Measurements from ENCODE around the gene SLITRK1.

Gene SLITRK1

DNA sequence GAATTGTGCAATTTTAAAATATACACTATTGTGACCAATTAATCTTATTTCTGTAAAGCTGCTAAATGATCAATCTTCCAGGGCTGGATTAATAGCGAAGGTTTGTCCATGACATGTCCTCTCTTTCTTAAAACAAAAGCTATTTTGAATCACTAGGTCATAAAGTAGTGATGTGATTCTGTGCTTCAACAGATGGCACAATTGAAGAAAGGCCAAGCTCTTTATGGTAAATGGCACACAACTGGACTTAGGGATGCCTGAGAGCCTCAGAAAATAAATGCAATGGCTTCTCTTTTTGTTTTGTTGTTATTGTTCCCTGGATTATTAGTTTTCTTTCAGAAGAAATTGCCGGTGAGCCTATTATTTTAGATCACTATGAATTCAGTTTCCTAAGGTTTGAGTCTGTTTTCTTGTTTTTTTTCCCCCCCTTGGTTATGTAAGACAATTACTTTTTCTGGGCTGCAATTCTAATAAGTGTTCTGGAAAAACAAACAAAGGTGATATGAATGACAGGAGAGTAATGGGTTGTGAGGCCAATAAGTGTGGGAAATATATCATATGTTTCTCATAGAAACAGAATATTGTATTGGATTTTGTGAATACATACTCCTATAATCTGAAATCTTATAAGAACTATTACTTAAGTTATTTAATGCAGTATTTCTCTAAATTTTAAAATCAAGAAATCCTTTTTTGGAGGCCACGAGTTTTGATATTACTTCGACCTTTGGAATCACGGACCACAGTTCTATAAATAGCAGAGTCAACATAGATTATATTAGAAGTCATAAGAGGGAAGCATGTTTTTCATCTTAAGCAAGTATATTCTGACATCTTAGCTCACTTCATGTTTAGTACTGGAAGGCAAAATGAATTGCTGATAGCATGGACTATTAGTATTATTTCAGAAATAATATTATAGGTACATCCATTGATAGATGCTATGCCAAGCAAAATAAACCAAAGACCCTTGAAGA, 16.8 kb downstream of the SLITRK1 start:
- no peak for DNase-seq

DNA sequence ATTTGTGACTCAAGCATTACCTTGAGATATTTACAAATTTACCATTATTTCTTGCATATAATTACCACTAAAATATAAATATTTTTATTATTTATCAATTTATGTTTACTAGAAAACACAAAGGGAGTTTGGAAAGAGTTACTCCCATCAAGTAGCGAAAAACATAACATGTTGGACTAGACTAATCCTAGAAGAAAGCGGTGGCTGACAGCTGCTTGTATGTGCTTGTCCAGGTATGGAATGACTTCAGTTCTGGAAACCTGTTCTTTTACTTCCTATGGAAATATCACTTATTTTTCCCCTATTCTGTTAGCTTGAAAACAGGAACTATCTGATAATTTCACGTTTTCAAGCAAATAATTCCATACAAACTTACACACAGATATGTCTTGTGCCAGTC, 28.5 kb downstream of the SLITRK1 start:
- no peak for DNase-seq

DNA sequence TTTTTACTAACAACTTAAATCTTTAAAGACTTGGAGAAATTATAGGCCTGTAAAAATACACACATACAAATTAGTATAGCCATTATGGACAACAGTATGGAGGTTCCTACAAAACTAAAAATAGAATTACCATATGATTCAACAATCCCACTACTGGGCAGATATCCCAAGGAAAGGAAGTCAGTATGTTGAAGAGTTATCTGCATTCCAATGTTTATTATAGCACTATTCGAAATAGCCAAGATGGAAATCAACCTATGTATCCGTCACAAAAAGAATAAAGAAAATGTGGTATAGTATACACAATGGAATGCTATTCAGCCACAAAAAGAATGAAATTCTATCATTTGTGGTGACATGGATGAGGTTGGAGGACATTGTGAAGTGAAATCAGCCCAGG, 37.2 kb downstream of the SLITRK1 start:
- DNase-seq = no peak

DNA sequence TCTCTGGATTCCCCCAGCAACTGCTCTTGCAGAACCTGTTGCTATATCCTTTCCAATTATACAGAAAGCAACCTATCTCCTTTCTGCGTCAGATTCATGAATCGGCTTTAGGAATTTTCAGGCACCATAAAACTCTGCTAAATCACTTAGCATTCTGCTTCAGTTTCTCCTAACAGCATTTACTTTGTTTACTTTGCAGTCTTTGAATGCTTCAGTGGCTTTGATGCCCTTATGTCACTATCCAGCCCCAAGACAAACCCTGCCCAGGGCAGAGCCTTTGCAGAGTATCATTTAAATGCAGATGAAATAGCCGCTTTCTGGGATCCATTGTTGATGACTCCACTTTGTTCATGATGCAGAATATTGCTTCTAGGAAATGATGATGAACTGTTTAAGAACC, 43.1 kb downstream of the SLITRK1 start:
- no peak for DNase-seq

DNA sequence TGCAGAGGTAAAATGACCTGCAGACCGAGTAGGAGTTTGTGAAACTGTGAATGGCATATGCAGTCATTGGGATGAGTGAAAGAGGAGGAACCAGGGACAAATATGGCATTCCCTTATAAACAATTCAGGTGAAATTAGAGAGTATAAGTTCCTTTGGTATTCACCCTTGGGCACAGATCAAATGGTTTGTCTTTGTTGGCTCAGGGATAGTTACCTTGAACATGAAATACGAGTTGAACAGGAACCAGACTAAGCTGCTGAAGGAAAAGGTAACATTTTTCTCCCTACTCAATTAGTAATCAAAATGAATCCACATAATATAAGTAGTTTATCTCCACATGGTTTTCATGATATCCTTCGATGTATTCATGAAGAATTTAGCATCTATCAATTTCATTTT, 50.5 kb downstream of the SLITRK1 start:
- no peak for DNase-seq

DNA sequence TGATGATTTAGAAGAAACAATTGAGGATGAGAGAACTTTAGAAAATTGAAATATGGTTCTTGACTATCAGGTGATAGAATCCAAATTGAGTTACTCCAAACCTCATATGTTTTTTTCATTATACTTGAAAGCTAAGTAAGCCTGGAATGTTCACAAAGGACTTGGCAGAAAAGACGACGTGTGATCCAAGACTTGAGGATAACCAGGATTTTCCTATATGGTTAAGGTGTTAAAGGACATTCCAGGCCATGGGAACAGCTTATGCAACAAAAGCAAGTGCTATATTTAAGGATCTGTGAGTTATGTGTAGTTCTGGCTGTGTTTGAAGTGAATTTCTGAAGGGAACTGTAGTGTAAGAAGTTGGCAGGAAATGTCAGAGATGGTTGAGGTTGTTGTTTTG, 52.5 kb downstream of the SLITRK1 start:
- DNase-seq = no peak

DNA sequence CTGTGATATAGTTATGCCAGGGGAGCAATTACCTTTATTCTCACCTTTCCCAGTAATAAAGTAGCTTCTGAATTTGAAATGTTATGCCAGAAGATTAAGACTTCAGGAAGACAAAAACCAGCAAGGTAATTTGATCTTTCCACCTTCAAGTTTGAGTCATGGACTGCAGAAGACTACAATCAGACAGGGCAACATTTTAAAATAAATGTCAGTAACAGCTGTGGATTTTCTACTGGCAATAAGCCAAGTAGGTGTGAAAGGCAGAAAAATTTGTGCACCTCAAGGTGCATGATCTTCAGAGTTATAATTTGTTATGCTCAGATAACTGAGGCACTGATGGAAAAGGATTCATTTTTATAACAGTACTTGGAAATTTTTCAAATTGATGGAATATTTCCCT, 54.9 kb downstream of the SLITRK1 start:
- DNase-seq = no peak

Data from NCI-H187 (cell line).